GM12872 (cell line): ENCODE data around the gene C2CD5.

ENCODE experiments used
- TF ChIP-seq, protein P1 (sequence below): IDR thresholded peaks from 3 replicates; pipeline ENCODE4 v1.5.1; 2011; ENCODE audit warnings: low read depth, mild to moderate bottlenecking, low read length, moderate library complexity; ENCODE audit not compliant: insufficient read depth

The C2CD5 gene

DNA sequence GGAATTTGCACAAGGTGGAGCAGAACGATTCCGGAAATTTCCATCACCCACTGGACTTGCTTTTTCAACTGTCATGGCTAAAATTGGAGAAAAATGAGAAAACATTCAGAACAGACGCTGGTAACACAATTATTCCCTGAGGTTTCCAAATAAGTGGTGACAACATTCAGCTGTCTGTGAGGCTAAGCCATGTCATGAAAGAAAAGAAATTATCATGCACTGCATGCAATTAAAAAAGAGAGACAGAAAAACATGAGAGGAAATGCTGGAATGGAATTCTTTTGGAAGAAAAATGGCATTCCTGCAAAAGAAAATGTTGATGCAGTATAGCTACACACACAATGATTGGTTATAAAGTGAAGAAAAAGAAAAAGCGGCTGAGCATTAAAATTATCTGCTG, 87.3 kb downstream of the C2CD5 start:
- TF ChIP-seq, protein P1, sequence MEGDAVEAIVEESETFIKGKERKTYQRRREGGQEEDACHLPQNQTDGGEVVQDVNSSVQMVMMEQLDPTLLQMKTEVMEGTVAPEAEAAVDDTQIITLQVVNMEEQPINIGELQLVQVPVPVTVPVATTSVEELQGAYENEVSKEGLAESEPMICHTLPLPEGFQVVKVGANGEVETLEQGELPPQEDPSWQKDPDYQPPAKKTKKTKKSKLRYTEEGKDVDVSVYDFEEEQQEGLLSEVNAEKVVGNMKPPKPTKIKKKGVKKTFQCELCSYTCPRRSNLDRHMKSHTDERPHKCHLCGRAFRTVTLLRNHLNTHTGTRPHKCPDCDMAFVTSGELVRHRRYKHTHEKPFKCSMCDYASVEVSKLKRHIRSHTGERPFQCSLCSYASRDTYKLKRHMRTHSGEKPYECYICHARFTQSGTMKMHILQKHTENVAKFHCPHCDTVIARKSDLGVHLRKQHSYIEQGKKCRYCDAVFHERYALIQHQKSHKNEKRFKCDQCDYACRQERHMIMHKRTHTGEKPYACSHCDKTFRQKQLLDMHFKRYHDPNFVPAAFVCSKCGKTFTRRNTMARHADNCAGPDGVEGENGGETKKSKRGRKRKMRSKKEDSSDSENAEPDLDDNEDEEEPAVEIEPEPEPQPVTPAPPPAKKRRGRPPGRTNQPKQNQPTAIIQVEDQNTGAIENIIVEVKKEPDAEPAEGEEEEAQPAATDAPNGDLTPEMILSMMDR: no peak

GRCh38 chr12:22453511-22453910, 90.8 kb downstream of the C2CD5 start:
- TF ChIP-seq, protein P1: no peak

- TF ChIP-seq, protein P1: no peak
Measured at GRCh38 chr12:22447223-22447622, 97.1 kb downstream of the C2CD5 start.

DNA sequence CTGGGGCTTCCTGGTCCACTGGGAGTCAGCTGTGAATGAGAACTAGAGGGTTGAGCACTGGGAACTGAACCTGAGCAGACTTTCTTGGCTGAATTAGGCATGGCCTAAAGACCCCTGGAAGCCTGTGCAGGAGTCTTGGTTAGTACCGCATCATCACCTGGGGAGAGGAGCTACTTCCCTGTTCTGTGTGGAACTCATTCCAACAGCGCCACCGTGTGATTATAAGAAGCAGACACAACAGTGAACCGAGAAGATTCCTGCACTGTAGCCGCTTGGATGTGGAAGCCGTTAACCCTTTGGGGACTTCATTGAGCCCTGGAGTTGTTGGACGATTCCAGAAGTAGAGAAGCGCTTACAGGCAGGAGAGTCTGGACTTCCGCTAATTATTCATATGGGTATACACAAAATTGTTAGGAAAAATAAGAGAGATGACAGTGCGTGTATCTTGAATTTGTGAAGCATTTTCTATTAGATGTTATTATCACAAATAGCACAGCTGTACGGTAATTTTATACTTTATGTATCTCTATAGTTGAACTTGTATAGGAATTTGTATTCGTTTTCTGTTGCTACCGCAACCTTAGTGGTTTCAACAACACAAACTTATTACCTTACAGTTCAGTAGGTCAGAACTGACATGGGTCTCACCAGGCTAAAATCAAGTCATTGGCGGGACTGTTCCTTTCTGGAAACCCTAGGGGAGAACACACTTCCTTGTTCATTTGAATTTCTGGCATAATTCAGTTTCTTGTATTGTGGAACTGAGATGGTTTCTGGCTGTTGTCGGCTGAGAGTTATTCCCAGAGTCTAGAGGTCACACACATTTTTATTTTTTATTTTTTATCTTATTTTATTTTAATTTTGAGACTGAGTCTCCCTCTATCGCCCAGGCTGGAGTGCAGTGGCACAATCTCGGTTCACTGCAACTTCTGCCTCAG, 100.7 kb downstream of the C2CD5 start:
- TF ChIP-seq, protein P1: peak; percentile 80

DNA sequence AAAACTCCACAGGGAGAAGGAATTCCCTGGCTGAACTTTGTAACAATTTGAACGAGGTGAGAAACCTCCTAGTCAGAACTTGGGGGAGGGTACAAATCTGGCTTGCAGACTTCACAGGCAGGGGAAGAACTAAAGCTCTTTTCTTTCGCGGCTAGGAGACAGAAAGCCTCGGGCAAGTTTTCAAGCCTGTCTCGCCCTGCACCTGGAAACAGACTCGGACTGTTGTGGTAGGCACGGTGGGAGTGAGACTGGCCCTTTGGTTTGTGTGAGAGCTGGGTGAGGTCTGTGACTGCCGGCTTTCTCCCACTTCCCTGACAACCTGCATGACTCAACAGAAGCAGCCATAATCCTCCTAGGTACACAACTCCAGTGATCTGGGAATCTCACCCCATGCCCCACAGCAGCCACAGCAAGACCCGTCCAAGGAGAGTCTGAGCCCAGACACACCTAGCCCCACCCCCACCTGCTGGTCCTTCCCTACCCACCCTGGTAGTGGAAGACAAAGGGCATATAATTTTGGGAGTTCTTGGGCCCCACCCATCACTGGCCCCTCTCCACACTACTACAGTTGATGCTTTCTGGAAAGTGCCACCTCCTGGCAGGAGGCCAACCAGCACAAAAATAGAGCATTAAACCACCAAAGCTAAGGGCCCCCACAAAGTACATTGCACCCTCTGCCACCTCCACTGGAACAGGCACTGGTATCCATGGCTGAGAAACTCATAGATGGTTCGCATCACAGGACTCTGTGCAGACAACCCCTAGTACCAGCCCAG, 107.1 kb downstream of the C2CD5 start:
- TF ChIP-seq, protein P1: no peak

- TF ChIP-seq, protein P1: no peak
Measured at GRCh38 chr12:22435583-22435982, 108.8 kb downstream of the C2CD5 start.

GRCh38 chr12:22431693-22432251, 112.6 kb downstream of the C2CD5 start:
- TF ChIP-seq, protein P1: no peak
